NCI-H1436 treated with DMSO at 0.1 percent for 48 hours (cell line): ENCODE measurements around the gene SDK2.

Experiments used
- DNase-seq: peaks from one replicate; lab custom pipeline; 2025; lab: John Stamatoyannopoulos, UW

SDK2 gene

GRCh38 chr17:73533127-73533526 is 111.1 kb downstream of the SDK2 start:
- no peak for DNase-seq

GRCh38 chr17:73532421-73532901 is 111.8 kb downstream of the SDK2 start:
- DNase-seq = peak; percentile 90

- DNase-seq = no peak
Measured at GRCh38 chr17:73531158-73531557, 113.1 kb downstream of the SDK2 start.

- no peak for DNase-seq
Measured at GRCh38 chr17:73528679-73529078, 115.6 kb downstream of the SDK2 start.

- no peak for DNase-seq
Measured at GRCh38 chr17:73526952-73527351, 117.3 kb downstream of the SDK2 start.

GRCh38 chr17:73524941-73525679 is 119.1 kb downstream of the SDK2 start:
- DNase-seq = no peak

- no peak for DNase-seq
Measured at GRCh38 chr17:73522696-73523095, 121.5 kb downstream of the SDK2 start.

GRCh38 chr17:73522107-73522506 is 122.1 kb downstream of the SDK2 start:
- no peak for DNase-seq

- DNase-seq = no peak
Measured at GRCh38 chr17:73521376-73521775, 122.9 kb downstream of the SDK2 start.

GRCh38 chr17:73520369-73520761 is 123.9 kb downstream of the SDK2 start:
- no peak for DNase-seq

- DNase-seq = no peak
Measured at GRCh38 chr17:73519714-73520368, 124.4 kb downstream of the SDK2 start.

- no peak for DNase-seq
Measured at GRCh38 chr17:73519011-73519410, 125.2 kb downstream of the SDK2 start.

GRCh38 chr17:73516431-73516830 is 127.8 kb downstream of the SDK2 start:
- no peak for DNase-seq

- no peak for DNase-seq
Measured at GRCh38 chr17:73514146-73514863, 129.9 kb downstream of the SDK2 start.

- DNase-seq = no peak
Measured at GRCh38 chr17:73513426-73513825, 130.8 kb downstream of the SDK2 start.

GRCh38 chr17:73511719-73512115 is 132.5 kb downstream of the SDK2 start:
- DNase-seq = no peak

- no peak for DNase-seq
Measured at GRCh38 chr17:73510981-73511718, 133.1 kb downstream of the SDK2 start.

- no peak for DNase-seq
Measured at GRCh38 chr17:73508931-73509605, 135.2 kb downstream of the SDK2 start.

GRCh38 chr17:73508057-73508930 is 136.0 kb downstream of the SDK2 start:
- no peak for DNase-seq
